H1 (cell line): ENCODE data around the gene CASZ1. TPM values are rescaled to one million over a fixed set of nuclear protein-coding genes. Genes with fewer than 3 reads are reported as not detected.
A peak's percentile ranks its signal among the peaks of the same experiment; 100 is the strongest.

Source experiments
- CTCF ChIA-PET: fragments of 300-600 bp; sonication (Branson Sonifier 250); formaldehyde crosslinking; loops from one replicate; lab custom pipeline; 2021; ENCODE audit not compliant: partially characterized antibody; lab: Charles Lee
- POLR2A ChIA-PET: fragments of 300-600 bp; sonication (Branson Sonifier 250); formaldehyde crosslinking; loops from one replicate; lab custom pipeline; 2021; ENCODE audit warnings: inconsistent platforms; ENCODE audit not compliant: partially characterized antibody; lab: Charles Lee
- DNase-seq, 2 experiments: peaks; one replicate each; pipeline versions ENCODE4 v3.0.0 to v3.0.0-alpha.2; 2010 to 2022; ENCODE audit warnings: low spot score in 2 of 2, low read depth in 1 of 2, mixed read lengths in 1 of 2
- FAIRE-seq: peaks from 2 replicates; lab custom pipeline; 2011; peaks lifted over from hg19 to GRCh38; lab: Jason Lieb, UNC
- H2AFZ ChIP-seq: 2 replicates; pipeline ENCODE4 v1.8.1; 2012; ENCODE audit warnings: low read length, inconsistent platforms
- H2AK5ac ChIP-seq: 2 replicates; pipeline ENCODE4 v1.6.1; 2013; ENCODE audit warnings: low read depth, low read length
- H2BK120ac ChIP-seq: replicated peaks from 2 replicates; pipeline ENCODE3; 2013; ENCODE audit warnings: low read depth, low read length, inconsistent platforms
- H2BK12ac ChIP-seq: 2 replicates; pipeline ENCODE4 v1.6.1; 2013; ENCODE audit warnings: low read depth, low read length
- H2BK15ac ChIP-seq: 2 replicates; pipeline ENCODE4 v1.6.1; 2013; ENCODE audit warnings: low read length
- H2BK20ac ChIP-seq: 2 replicates; pipeline ENCODE4 v1.6.1; 2013; ENCODE audit warnings: low read length
- H2BK5ac ChIP-seq: 2 replicates; pipeline ENCODE4 v1.6.1; 2013; ENCODE audit warnings: low read depth, low read length
- H3K14ac ChIP-seq: 2 replicates; pipeline ENCODE4 v1.6.1; 2013; ENCODE audit warnings: inconsistent platforms; ENCODE audit not compliant: insufficient read length
- H3K18ac ChIP-seq: 2 replicates; pipeline ENCODE4 v1.6.1; 2013; ENCODE audit warnings: low read length; ENCODE audit errors: extremely low read depth
- H3K23ac ChIP-seq: 2 replicates; pipeline ENCODE4 v1.6.1; 2013; ENCODE audit warnings: inconsistent platforms; ENCODE audit not compliant: insufficient read length
- H3K23me2 ChIP-seq: 2 replicates; pipeline ENCODE4 v1.6.1; 2013; ENCODE audit warnings: low read depth, low read length
- H3K27ac ChIP-seq: 2 replicates; pipeline ENCODE4 v1.6.1; 2011; ENCODE audit warnings: low read depth, low read length, inconsistent platforms
- H3K27me3 ChIP-seq, 4 experiments: replicated peaks in 1 of 4; 1 replicate in 1 of 4; 2 replicates in 3 of 4; pipeline versions ENCODE4 v1.6.1 to v1.8.1; 2011 to 2013; ENCODE audit warnings: low read length in 3 of 4, mild to moderate bottlenecking in 3 of 4, inconsistent platforms in 2 of 4, mixed read lengths in 2 of 4, moderate library complexity in 1 of 4; ENCODE audit not compliant: control insufficient read depth in 3 of 4, insufficient read depth in 3 of 4; ENCODE audit errors: extremely low read depth in 1 of 4
- H3K36me3 ChIP-seq, 4 experiments: 2 replicates each; pipeline versions ENCODE4 v1.6.1 to v1.8.1; 2011 to 2013; ENCODE audit warnings: mild to moderate bottlenecking in 4 of 4, low read length in 3 of 4, moderate library complexity in 2 of 4, control low read depth in 1 of 4, inconsistent platforms in 1 of 4; ENCODE audit not compliant: insufficient read depth in 4 of 4, control insufficient read depth in 2 of 4
- H3K4ac ChIP-seq: replicated peaks from 2 replicates; pipeline ENCODE3; 2013; ENCODE audit warnings: low read length, low read depth, mixed read lengths, inconsistent platforms; ENCODE audit not compliant: insufficient read length
- H3K4me1 ChIP-seq, 4 experiments: replicated peaks in 1 of 4; 1 replicate in 1 of 4; 2 replicates in 3 of 4; pipeline versions ENCODE4 v1.6.1 to v1.8.1; 2011 to 2013; ENCODE audit warnings: low read length in 3 of 4, inconsistent platforms in 2 of 4, mixed read lengths in 1 of 4; ENCODE audit not compliant: insufficient read depth in 4 of 4, control insufficient read depth in 3 of 4
- H3K4me2 ChIP-seq, 2 experiments: 2 replicates each; pipeline versions ENCODE4 v1.6.1 to v1.8.1; 2011 to 2013; ENCODE audit warnings: low read depth in 2 of 2, low read length in 2 of 2, control low read depth in 1 of 2, inconsistent platforms in 1 of 2, mild to moderate bottlenecking in 1 of 2; ENCODE audit not compliant: insufficient read depth in 1 of 2
- H3K4me3 ChIP-seq, 4 experiments: fragments of 200-600, 300-600 bp in 1 of 4; sonication (generic), shearing (Covaris generic), sonication (Bioruptor Twin) in 1 of 4; 2 replicates each; pipeline versions ENCODE4 v1.5.1 to v1.8.1; 2011 to 2016; ENCODE audit warnings: low read length in 4 of 4, low read depth in 3 of 4, control low read depth in 2 of 4, inconsistent platforms in 2 of 4, mild to moderate bottlenecking in 2 of 4, mixed read lengths in 1 of 4, moderate library complexity in 1 of 4; ENCODE audit not compliant: insufficient read depth in 2 of 4; ENCODE audit errors: extremely low read depth in 1 of 4
- H3K56ac ChIP-seq: replicated peaks from 2 replicates; pipeline ENCODE3; 2013; ENCODE audit warnings: low read depth, mild to moderate bottlenecking, mixed read lengths, low read length, inconsistent platforms; ENCODE audit not compliant: insufficient read length
- H3K79me1 ChIP-seq: 2 replicates; pipeline ENCODE4 v1.6.1; 2013; ENCODE audit warnings: low read depth, low read length, control low read depth
- H3K79me2 ChIP-seq, 2 experiments: 2 replicates each; pipeline versions ENCODE4 v1.6.1 to v1.8.1; 2012 to 2013; ENCODE audit warnings: low read length in 2 of 2, mild to moderate bottlenecking in 2 of 2, inconsistent platforms in 1 of 2; ENCODE audit not compliant: insufficient read depth in 2 of 2, control insufficient read depth in 1 of 2
- H3K9ac ChIP-seq, 4 experiments: replicated peaks in 1 of 4; 1 replicate in 1 of 4; 2 replicates in 3 of 4; pipeline versions ENCODE4 v1.6.1 to v1.8.1; 2011 to 2013; ENCODE audit warnings: low read depth in 3 of 4, low read length in 3 of 4, control low read depth in 2 of 4, mild to moderate bottlenecking in 2 of 4, moderate library complexity in 2 of 4, inconsistent platforms in 1 of 4; ENCODE audit errors: extremely low read depth in 1 of 4
- H3K9me3 ChIP-seq, 2 experiments: 2 replicates each; pipeline versions ENCODE4 v1.6.1 to v1.8.1; 2012 to 2013; ENCODE audit warnings: mild to moderate bottlenecking in 2 of 2, moderate library complexity in 2 of 2, control low read depth in 1 of 2, inconsistent platforms in 1 of 2, low read depth in 1 of 2, low read length in 1 of 2, mixed read lengths in 1 of 2; ENCODE audit not compliant: insufficient read depth in 2 of 2
- H4K20me1 ChIP-seq, 2 experiments: replicated peaks in 1 of 2; 2 replicates each; pipeline versions ENCODE3 to v1.8.1; 2011 to 2013; ENCODE audit warnings: inconsistent platforms in 2 of 2, low read length in 2 of 2, mild to moderate bottlenecking in 1 of 2; ENCODE audit not compliant: insufficient read depth in 2 of 2, control insufficient read depth in 1 of 2
- H4K5ac ChIP-seq: 2 replicates; pipeline ENCODE4 v1.6.1; 2013; ENCODE audit warnings: low read length, low read depth, mixed read lengths, inconsistent platforms; ENCODE audit not compliant: insufficient read length
- H4K8ac ChIP-seq: 2 replicates; pipeline ENCODE4 v1.8.0; 2013; ENCODE audit warnings: mild to moderate bottlenecking, moderate library complexity, low read length, inconsistent platforms; ENCODE audit not compliant: insufficient read depth; ENCODE audit errors: extremely low read depth
- H4K91ac ChIP-seq: replicated peaks from 2 replicates; pipeline ENCODE3; 2013; ENCODE audit warnings: low read length, mixed read lengths, inconsistent platforms; ENCODE audit not compliant: insufficient read length
- CBX5 ChIP-seq: fragments of 300-800, 300-1000 bp; sonication (generic); IDR thresholded peaks from 2 replicates; pipeline ENCODE4 v1.7.1; 2016; ENCODE audit warnings: antibody characterized with exemption, low read length, low read depth
- CREB1 ChIP-seq: IDR thresholded peaks from 2 replicates; pipeline ENCODE4 v1.6.1; 2012; ENCODE audit warnings: inconsistent platforms
- NANOG ChIP-seq: IDR thresholded peaks from 2 replicates; pipeline ENCODE4 v1.6.1; 2011; ENCODE audit warnings: low read length, low read depth, mild to moderate bottlenecking, inconsistent platforms; ENCODE audit not compliant: insufficient read depth, poor library complexity, severe bottlenecking
- NRF1 ChIP-seq: IDR thresholded peaks from 2 replicates; pipeline ENCODE4 v1.6.1; 2011; ENCODE audit warnings: mild to moderate bottlenecking, low read depth, low read length, improper control_type of control experiment
- RAD21 ChIP-seq, 2 experiments: IDR thresholded peaks in 1 of 2; conservative IDR thresholded peaks in 1 of 2; 2 replicates each; pipeline ENCODE4 v1.6.1; 2011; ENCODE audit warnings: low read depth in 2 of 2, low read length in 2 of 2, improper control_type of control experiment in 1 of 2, inconsistent platforms in 1 of 2, mild to moderate bottlenecking in 1 of 2, moderate library complexity in 1 of 2
- SP1 ChIP-seq: IDR thresholded peaks from 2 replicates; pipeline ENCODE4 v1.6.1; 2011; ENCODE audit warnings: low read depth, low read length
- SP2 ChIP-seq: IDR thresholded peaks from 2 replicates; pipeline ENCODE4 v1.6.1; 2012; ENCODE audit warnings: mild to moderate bottlenecking, low read length, inconsistent platforms
- YY1 ChIP-seq: IDR thresholded peaks from 2 replicates; pipeline ENCODE4 v1.6.1; 2011; ENCODE audit warnings: low read depth, mild to moderate bottlenecking, low read length
- WGBS, 2 experiments: shearing (Covaris generic) in 1 of 2; methylation state at CpG; one replicate each; pipeline versions ENCODE4 v1.1.6 to v1.1.7; 2013 to 2015; ENCODE audit warnings: low lambda C conversion rate in 2 of 2, mixed read lengths in 2 of 2, inconsistent platforms in 1 of 2, low coverage in 1 of 2, missing lambda C conversion rate in 1 of 2; ENCODE audit not compliant: insufficient replicate concordance in 2 of 2, insufficient coverage in 1 of 2, insufficient read length in 1 of 2; ENCODE audit errors: extremely low coverage in 1 of 2, missing lambda C conversion rate in 1 of 2; 5-methylcytosine and 5-hydroxymethylcytosine counted together
- polyA plus RNA-seq, 7 experiments: library from polyadenylated mRNA; depleted of rRNA in 3 of 7; stranded (reverse) in 5 of 7; unstranded in 2 of 7; fragments of >200 nt in 5 of 7; fragments of 200-250 nt in 2 of 7; gene quantifications; 1 replicate in 5 of 7; 2 replicates in 1 of 7; 4 replicates in 1 of 7; pipeline versions ENCODE4 v1.2.1 to v1.2.3, GENCODE V29; 2011 to 2013; ENCODE audit warnings: missing spikeins in 2 of 7, mixed read lengths in 2 of 7
- total RNA-seq: library from RNA; stranded (reverse); fragmentation: NEBNext Ultra II Directional; extraction: Animal tissue kit (Norgen Biotek cat#: 25700); gene quantifications from 2 replicates; pipeline ENCODE4 v1.2.1, GENCODE V29; 2021
- TF ChIP-seq, protein P1 (sequence below), 3 experiments: IDR thresholded peaks; 1 replicate in 2 of 3; 2 replicates in 1 of 3; pipeline versions ENCODE4 v1.5.1 to v1.6.1; 2011; ENCODE audit warnings: low read length in 3 of 3, mild to moderate bottlenecking in 3 of 3, inconsistent platforms in 2 of 3, low read depth in 1 of 3, moderate library complexity in 1 of 3; ENCODE audit not compliant: insufficient read depth in 1 of 3; ENCODE audit errors: control extremely low read depth in 1 of 3

Gene CASZ1
- total and polyA plus RNA-seq, 2 of the 8 experiments (the other 6 are each of a cell fraction or from before 2014, with no cell fraction given): 4.4 to 7.7 TPM

- FAIRE-seq (no peak), DNase-seq (no peak)
- Histone ChIP-seq H2BK5ac (no peak overlapping the region), H3K18ac (no peak overlapping the region), H2AFZ (no peak overlapping the region), H2BK120ac (no peak overlapping the region), H3K23me2 (no peaks in the 10 kb centered on the region), H3K4me3 (no peak overlapping the region), H3K27ac (no peak overlapping the region), H3K36me3 (no peaks in the 10 kb centered on the region), H3K9me3 (no peaks in the 10 kb centered on the region), H3K4ac (no peak overlapping the region), H4K5ac (no peak overlapping the region), H3K79me1 (no peaks in the 10 kb centered on the region), H4K20me1 (peaks cover 0 to 2% of the 10 kb centered on the region in 2 experiments), H4K8ac (no peak overlapping the region; the same call in 1 of the 2 replicates), H3K27me3 (no peaks in the 10 kb centered on the region), H3K4me1 (peaks cover 0 to 9% (median 3%) of the 10 kb centered on the region in 4 experiments; a peak in 3 of 7 replicates), H3K9ac (no peak overlapping the region), H3K79me2 (no peaks in the 10 kb centered on the region), H3K14ac (no peak overlapping the region), H3K4me2 (no peak overlapping the region), H3K23ac (no peak overlapping the region), H3K56ac (no peak overlapping the region), H2BK15ac (no peak overlapping the region), H2AK5ac (no peak overlapping the region), H2BK12ac (no peak overlapping the region), H4K91ac (no peak overlapping the region), H2BK20ac (no peak overlapping the region)
- no peak for TF ChIP-seq SP2
- TF ChIP-seq NANOG: no peak
- no peak for TF ChIP-seq SP1
- TF ChIP-seq RAD21 (IDR thresholded peaks at IDR 0.05 in 1 of 2, conservative IDR thresholded peaks at IDR 0.05 in 1 of 2; ENCODE audit: low read depth in 2 of 2, low read length in 2 of 2): peak in 1 of 2 experiments; percentile 30; a peak in 1 of 4 replicates
- no peak for TF ChIP-seq YY1
- TF ChIP-seq CBX5: no peak
- TF ChIP-seq CREB1: no peak
- TF ChIP-seq NRF1: no peak
- TF ChIP-seq, protein P1, sequence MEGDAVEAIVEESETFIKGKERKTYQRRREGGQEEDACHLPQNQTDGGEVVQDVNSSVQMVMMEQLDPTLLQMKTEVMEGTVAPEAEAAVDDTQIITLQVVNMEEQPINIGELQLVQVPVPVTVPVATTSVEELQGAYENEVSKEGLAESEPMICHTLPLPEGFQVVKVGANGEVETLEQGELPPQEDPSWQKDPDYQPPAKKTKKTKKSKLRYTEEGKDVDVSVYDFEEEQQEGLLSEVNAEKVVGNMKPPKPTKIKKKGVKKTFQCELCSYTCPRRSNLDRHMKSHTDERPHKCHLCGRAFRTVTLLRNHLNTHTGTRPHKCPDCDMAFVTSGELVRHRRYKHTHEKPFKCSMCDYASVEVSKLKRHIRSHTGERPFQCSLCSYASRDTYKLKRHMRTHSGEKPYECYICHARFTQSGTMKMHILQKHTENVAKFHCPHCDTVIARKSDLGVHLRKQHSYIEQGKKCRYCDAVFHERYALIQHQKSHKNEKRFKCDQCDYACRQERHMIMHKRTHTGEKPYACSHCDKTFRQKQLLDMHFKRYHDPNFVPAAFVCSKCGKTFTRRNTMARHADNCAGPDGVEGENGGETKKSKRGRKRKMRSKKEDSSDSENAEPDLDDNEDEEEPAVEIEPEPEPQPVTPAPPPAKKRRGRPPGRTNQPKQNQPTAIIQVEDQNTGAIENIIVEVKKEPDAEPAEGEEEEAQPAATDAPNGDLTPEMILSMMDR (IDR thresholded peaks at IDR 0.05; ENCODE audit: control extremely low read depth in 1 of 3, insufficient read depth in 1 of 3, low read depth in 1 of 3, low read length in 3 of 3): peak in 1 of 3 experiments; percentile 6; a peak in 1 of 4 replicates
- 92% methylated on average over 6 of the region's 6 CpGs; no CpG with 5 or more reads in 1 of the 2 experiments for WGBS, 2 experiments
- POLR2A ChIA-PET: no interaction called here
- CTCF ChIA-PET: interaction anchor here (1.1 to 1.4 kb wide), 3 partner anchors 12 to 103 kb away, joined by 3 read pairs; no protein-coding TSS in a partner anchor
Observed at GRCh38 chr1:10764296-10764798, 32.1 kb downstream of the CASZ1 start.
